ENCODE measurements around the gene RHOA. TPM values are rescaled to one million over a fixed set of nuclear protein-coding genes. Genes with fewer than 3 reads are reported as not detected.
"Not testable (repeated sequence)": the region's sequence is repeated elsewhere in the genome, so short reads cannot be mapped to it uniquely, and the experiment has no call there.

The RHOA gene
- total RNA-seq, 3 donors from 2014 or later = 358 to 430 (median 419) TPM

DNA sequence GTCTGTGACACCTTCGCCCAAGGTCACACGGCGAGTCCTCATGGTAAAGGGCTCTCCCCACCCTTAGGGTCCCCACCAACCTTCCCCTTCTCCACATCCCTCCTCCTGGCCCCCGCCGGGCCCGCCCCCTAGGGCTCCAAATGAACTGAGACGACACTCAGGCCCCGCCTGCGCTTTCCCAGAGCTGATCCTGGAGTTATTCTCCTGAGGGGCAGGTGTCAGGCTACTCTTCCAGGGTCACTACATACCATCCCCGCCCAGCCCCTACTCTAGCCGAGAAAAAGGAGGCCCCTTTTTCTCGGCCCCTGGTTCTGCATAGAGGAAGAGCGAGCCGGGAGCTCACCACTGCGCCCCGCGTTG lies 72.2 kb downstream of the RHOA start:
- TF ChIP-seq, protein P1, sequence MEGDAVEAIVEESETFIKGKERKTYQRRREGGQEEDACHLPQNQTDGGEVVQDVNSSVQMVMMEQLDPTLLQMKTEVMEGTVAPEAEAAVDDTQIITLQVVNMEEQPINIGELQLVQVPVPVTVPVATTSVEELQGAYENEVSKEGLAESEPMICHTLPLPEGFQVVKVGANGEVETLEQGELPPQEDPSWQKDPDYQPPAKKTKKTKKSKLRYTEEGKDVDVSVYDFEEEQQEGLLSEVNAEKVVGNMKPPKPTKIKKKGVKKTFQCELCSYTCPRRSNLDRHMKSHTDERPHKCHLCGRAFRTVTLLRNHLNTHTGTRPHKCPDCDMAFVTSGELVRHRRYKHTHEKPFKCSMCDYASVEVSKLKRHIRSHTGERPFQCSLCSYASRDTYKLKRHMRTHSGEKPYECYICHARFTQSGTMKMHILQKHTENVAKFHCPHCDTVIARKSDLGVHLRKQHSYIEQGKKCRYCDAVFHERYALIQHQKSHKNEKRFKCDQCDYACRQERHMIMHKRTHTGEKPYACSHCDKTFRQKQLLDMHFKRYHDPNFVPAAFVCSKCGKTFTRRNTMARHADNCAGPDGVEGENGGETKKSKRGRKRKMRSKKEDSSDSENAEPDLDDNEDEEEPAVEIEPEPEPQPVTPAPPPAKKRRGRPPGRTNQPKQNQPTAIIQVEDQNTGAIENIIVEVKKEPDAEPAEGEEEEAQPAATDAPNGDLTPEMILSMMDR (IDR thresholded peaks at IDR 0.05) = no peak
- ATAC-seq (peak; percentile 24), DNase-seq (no peak)
- H3K36me3 ChIP-seq (ENCODE audit: low read depth) = no peaks in the 10 kb centered on the region
- peaks cover 18% of the 10 kb centered on the region for H3K4me1 ChIP-seq (ENCODE audit: low read depth)
- H3K4me3 ChIP-seq = peak overlapping the region; percentile 52
- intact Hi-C loops (cut with DNase I, micrococcal nuclease) = no loop called here
- no peaks in the 10 kb centered on the region for H3K9me3 ChIP-seq

DNA sequence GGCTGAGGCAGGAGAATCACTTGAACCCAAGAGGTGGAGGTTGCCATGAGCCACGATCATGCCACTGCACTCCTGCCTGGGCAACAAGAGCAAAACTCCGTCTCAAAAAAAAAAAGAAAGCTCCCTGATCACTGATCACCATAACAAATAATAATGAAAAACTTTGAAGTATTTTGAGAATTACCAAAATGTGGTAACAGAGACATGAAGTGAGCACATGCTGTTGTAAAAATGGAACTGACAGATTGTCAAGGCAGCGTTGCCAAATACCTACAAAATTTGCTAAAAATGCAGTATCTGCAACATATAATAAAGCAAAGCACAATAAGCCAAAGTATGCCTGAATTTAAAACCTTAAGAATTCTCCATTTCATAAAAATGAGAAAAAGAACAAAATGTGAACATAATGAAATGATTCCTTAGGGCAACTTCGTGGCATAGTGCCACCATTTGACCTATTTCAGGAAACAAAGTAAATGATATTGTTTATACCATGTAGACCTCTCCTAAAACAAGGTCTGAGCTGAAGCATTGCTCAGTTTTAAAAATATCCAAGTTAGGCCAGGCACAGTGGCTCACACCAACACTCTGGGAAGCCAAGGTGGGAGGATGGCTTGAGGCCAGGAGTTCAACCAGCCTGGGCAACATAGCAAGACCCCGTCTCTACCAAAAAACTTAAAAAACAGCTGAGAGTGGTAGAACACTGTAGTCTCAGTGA lies 77.7 kb downstream of the RHOA start:
- H3K4me1 ChIP-seq (ENCODE audit: low read depth) = peaks cover 8% of the 10 kb centered on the region
- no peaks in the 10 kb centered on the region for H3K36me3 ChIP-seq (ENCODE audit: low read depth)
- H3K4me3 ChIP-seq = no peak overlapping the region
- H3K9me3 ChIP-seq = no peaks in the 10 kb centered on the region
- DNase-seq (no peak), ATAC-seq (no peak)
- TF ChIP-seq, protein P1 (IDR thresholded peaks at IDR 0.05) = no peak
- intact Hi-C loops (cut with DNase I, micrococcal nuclease) = no loop called here

DNA sequence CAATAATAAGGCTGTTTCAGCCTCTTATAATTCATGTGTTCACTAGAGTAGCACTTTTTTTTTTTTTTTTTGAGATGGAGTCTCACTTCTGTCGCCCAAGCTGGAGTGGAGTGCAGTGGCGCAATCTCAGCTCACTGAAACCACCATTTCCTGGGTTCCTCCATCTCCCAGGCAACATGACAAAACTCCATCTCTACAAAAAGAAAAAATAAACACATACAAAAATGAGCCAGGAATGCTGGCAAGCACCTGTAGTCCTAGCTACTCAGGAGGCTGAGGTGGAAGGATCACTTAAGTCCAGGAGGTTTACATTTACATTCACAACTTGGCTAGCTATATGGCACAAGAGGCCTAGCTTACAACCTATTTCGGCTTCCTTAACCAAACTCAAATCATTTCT lies 78.7 kb downstream of the RHOA start:
- DNase-seq = no peak
- H3K4me3 ChIP-seq = no peak overlapping the region
- no peaks in the 10 kb centered on the region for H3K36me3 ChIP-seq (ENCODE audit: low read depth)
- TF ChIP-seq, protein P1 (IDR thresholded peaks at IDR 0.05) = no peak
- intact Hi-C loops (cut with DNase I, micrococcal nuclease) = no loop called here
- no peak for ATAC-seq
- H3K4me1 ChIP-seq (ENCODE audit: low read depth) = no peaks in the 10 kb centered on the region
- H3K9me3 ChIP-seq = no peaks in the 10 kb centered on the region

DNA sequence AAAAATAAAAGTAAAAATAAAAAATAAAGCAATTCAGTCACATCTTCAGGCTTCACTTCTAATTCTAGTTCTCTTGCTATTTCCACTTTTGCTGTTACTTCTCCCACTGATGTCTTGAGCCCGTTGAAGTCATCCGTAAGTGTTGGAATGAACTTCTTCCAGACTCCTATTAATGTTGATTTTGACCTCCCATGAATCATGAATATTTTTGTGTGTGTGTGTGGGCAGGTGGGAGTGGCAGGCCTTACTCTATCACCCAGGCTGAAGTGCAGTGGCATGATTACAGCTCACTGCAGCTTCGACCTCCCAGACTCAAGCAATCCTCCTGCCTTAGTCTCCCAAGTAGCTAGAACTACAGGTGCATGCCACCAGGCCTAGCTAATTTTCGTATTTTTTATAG lies 82.6 kb downstream of the RHOA start:
- DNase-seq (no peak), ATAC-seq (no peak)
- TF ChIP-seq, protein P1 (IDR thresholded peaks at IDR 0.05) = no peak
- intact Hi-C loops (cut with DNase I, micrococcal nuclease) = no loop called here
- H3K9me3 ChIP-seq = no peaks in the 10 kb centered on the region
- H3K4me3 ChIP-seq = no peak overlapping the region
- no peaks in the 10 kb centered on the region for H3K4me1 ChIP-seq (ENCODE audit: low read depth)
- H3K36me3 ChIP-seq (ENCODE audit: low read depth) = peaks cover 24% of the 10 kb centered on the region

DNA sequence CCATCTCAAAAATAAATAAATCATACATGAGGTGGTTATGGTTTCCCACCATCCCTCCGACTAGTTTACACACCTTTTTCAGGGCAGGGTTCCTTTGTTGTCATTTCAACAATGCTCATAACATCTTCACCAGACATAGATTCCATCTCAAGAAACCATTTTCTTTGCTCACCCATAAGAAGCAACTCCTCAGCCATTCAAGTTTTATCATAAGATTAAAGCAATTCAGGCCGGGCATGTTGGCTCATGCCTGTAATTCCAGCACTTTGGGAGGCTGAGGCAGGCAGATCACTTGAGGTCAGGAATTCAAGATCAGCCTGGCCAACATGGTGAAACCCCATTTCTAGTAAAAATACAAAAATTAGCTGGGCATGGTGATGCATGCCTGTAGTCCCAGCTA lies 83.4 kb downstream of the RHOA start:
- DNase-seq; H3K9me3 ChIP-seq; ATAC-seq; H3K4me1 ChIP-seq (ENCODE audit: low read depth); H3K4me3 ChIP-seq; intact Hi-C loops (cut with DNase I, micrococcal nuclease): not testable (repeated sequence)
- H3K36me3 ChIP-seq (ENCODE audit: low read depth) = peaks cover 25% of the 10 kb centered on the region

DNA sequence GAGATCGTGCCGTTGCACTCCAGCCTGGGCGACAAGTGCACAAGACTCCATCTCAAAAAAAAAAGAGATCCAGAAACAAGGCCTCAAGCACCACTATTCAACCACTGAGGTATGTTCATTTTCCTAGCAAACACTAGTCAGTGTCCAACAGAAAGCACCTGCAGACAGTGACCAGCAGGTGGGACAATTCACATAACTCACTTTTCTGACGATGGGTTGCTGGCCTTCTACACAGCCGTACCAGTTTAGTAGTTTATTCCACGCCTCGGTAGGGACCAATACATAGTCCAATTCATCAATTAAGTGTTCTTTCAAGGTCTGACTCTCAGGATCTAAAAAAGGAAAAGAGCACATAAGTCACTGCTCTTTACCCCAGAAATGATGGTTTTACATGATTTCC lies 84.3 kb downstream of the RHOA start:
- TF ChIP-seq, protein P1 (IDR thresholded peaks at IDR 0.05) = no peak
- H3K4me1 ChIP-seq (ENCODE audit: low read depth) = no peaks in the 10 kb centered on the region
- H3K36me3 ChIP-seq (ENCODE audit: low read depth) = peaks cover 25% of the 10 kb centered on the region
- H3K9me3 ChIP-seq = no peaks in the 10 kb centered on the region
- DNase-seq (no peak), ATAC-seq (peak; percentile 46)
- no peak overlapping the region for H3K4me3 ChIP-seq
- intact Hi-C loops (cut with DNase I, micrococcal nuclease) = no loop called here
